Neutrophil (primary cell): ENCODE data around the gene ATP8B1.

Experiments
- H3K27ac ChIP-seq: fragments of 200-600 bp; sonication (generic); 2 replicates; pipeline ENCODE4 v1.5.1; 2016; ENCODE audit warnings: mild to moderate bottlenecking, moderate library complexity
- H3K27me3 ChIP-seq: fragments of 200-600 bp; sonication (generic); 2 replicates; pipeline ENCODE4 v1.6.0; 2016; ENCODE audit warnings: mild to moderate bottlenecking
- H3K36me3 ChIP-seq: fragments of 200-600 bp; sonication (generic); 2 replicates; pipeline ENCODE4 v1.5.1; 2017
- H3K4me1 ChIP-seq, 2 experiments: fragments of 200-600 bp in 1 of 2; sonication (generic) in 1 of 2; 1 replicate in 1 of 2; 2 replicates in 1 of 2; pipeline versions ENCODE4 v1.5.1 to v1.6.1; 2013 to 2016; ENCODE audit warnings: low read depth in 1 of 2, low read length in 1 of 2, mild to moderate bottlenecking in 1 of 2, moderate library complexity in 1 of 2; ENCODE audit not compliant: control insufficient read depth in 1 of 2, insufficient read depth in 1 of 2
- H3K4me3 ChIP-seq, 2 experiments: fragments of 200-600 bp in 1 of 2; sonication (generic) in 1 of 2; 1 replicate in 1 of 2; 2 replicates in 1 of 2; pipeline ENCODE4 v1.5.1; 2013 to 2016; ENCODE audit warnings: low read depth in 1 of 2, low read length in 1 of 2, mild to moderate bottlenecking in 1 of 2, moderate library complexity in 1 of 2
- H3K9me3 ChIP-seq: fragments of 200-600 bp; sonication (generic); 2 replicates; pipeline ENCODE4 v1.5.1; 2016
- TF ChIP-seq, protein P1 (sequence below): fragments of 200-600 bp; sonication (generic); IDR thresholded peaks from 2 replicates; pipeline ENCODE4 v1.5.1; 2016; ENCODE audit warnings: antibody characterized with exemption

Gene ATP8B1

GRCh38 chr18:57791192-57791591 is 11.9 kb downstream of the ATP8B1 start:
- H3K4me3 ChIP-seq = no peak overlapping the region
- TF ChIP-seq, protein P1, sequence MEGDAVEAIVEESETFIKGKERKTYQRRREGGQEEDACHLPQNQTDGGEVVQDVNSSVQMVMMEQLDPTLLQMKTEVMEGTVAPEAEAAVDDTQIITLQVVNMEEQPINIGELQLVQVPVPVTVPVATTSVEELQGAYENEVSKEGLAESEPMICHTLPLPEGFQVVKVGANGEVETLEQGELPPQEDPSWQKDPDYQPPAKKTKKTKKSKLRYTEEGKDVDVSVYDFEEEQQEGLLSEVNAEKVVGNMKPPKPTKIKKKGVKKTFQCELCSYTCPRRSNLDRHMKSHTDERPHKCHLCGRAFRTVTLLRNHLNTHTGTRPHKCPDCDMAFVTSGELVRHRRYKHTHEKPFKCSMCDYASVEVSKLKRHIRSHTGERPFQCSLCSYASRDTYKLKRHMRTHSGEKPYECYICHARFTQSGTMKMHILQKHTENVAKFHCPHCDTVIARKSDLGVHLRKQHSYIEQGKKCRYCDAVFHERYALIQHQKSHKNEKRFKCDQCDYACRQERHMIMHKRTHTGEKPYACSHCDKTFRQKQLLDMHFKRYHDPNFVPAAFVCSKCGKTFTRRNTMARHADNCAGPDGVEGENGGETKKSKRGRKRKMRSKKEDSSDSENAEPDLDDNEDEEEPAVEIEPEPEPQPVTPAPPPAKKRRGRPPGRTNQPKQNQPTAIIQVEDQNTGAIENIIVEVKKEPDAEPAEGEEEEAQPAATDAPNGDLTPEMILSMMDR = no peak
- H3K4me1 ChIP-seq = no peaks in the 10 kb centered on the region
- no peak overlapping the region for H3K27ac ChIP-seq
- no peaks in the 10 kb centered on the region for H3K36me3 ChIP-seq
- H3K27me3 ChIP-seq = peaks cover 21% of the 10 kb centered on the region
- no peaks in the 10 kb centered on the region for H3K9me3 ChIP-seq

DNA sequence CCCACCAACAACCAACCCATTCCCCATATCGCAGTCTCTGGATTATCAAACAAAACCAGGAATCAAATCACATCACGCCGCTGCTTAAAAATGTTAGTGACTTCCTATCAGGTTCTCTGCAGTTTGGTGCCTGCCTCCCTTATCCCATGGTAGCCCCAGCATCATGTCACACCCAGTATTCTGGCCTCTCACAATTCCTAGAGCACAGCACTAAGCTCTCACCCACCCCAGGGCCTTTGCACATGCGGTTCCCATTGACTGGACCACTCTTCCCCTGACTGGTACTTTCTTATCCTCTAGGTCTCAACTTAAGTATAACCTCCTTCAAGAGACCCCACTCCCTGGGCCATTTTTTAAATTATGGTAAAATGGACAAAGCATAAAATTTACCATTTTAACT is 12.8 kb downstream of the ATP8B1 start:
- Histone ChIP-seq H3K4me3 (no peak overlapping the region), H3K27me3 (peaks cover 21% of the 10 kb centered on the region), H3K27ac (no peak overlapping the region), H3K4me1 (no peaks in the 10 kb centered on the region), H3K36me3 (no peaks in the 10 kb centered on the region), H3K9me3 (no peaks in the 10 kb centered on the region)
- TF ChIP-seq, protein P1 = no peak

DNA sequence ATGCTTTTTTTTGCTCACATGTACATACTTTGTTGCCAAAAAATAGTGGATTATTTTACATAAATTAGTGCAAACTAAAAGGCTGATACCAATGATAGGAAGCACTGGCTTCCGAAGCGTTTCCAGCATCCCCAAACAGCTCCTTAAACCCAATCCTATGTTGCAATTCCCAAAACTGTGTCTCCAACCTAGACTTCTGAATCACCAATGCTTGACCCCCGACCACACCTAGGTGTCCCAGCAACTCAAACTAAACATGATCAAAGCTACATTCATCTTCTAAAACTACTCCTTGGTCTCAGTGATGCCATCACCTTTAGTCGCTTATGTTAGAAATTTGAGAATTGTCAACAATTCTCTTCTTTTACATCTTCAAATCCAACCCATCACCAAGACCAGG is 13.4 kb downstream of the ATP8B1 start:
- H3K36me3 ChIP-seq = no peaks in the 10 kb centered on the region
- no peaks in the 10 kb centered on the region for H3K9me3 ChIP-seq
- H3K27ac ChIP-seq = no peak overlapping the region
- TF ChIP-seq, protein P1 = no peak
- no peaks in the 10 kb centered on the region for H3K4me1 ChIP-seq
- H3K4me3 ChIP-seq = no peak overlapping the region
- H3K27me3 ChIP-seq = peaks cover 21% of the 10 kb centered on the region

GRCh38 chr18:57789090-57789489 is 14.0 kb downstream of the ATP8B1 start:
- H3K27ac ChIP-seq = no peak overlapping the region
- TF ChIP-seq, protein P1 = no peak
- H3K27me3 ChIP-seq = peaks cover 17% of the 10 kb centered on the region
- no peaks in the 10 kb centered on the region for H3K4me1 ChIP-seq
- H3K9me3 ChIP-seq = no peaks in the 10 kb centered on the region
- H3K36me3 ChIP-seq = no peaks in the 10 kb centered on the region
- no peak overlapping the region for H3K4me3 ChIP-seq

DNA sequence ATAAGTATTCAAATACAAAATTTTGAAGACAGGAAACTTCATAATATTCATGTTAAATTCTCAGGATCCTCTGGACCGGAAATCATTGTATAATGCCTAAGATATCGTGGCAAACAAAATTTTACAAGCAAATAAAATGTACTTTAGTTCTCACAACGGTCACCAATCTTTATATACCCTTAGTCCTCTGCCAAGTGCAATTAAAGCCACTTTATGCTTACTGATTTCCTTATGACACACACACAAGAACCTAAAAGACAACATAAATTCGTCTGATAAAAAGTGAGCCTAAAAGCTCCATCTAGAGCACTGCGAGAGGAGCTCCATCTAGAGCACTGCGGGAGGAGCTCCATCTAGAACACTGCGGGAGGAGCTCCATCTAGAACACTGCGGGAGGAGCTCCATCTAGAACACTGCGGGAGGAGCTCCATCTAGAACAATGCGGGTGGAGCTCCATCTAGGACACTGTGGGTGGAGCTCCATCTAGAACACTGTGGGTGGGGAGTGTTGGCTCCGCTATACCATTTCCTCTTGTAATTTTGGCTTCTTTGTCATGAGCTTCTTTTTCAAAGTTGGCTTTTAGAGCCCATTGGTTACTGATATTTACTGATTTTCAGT is 15.9 kb downstream of the ATP8B1 start:
- no peaks in the 10 kb centered on the region for H3K27me3 ChIP-seq
- H3K27ac ChIP-seq = no peak overlapping the region
- no peak overlapping the region for H3K4me3 ChIP-seq
- no peaks in the 10 kb centered on the region for H3K36me3 ChIP-seq
- H3K4me1 ChIP-seq = no peaks in the 10 kb centered on the region
- TF ChIP-seq, protein P1 = no peak
- no peaks in the 10 kb centered on the region for H3K9me3 ChIP-seq
